ENCODE results near the gene DOCK1.

Gene DOCK1

DNA sequence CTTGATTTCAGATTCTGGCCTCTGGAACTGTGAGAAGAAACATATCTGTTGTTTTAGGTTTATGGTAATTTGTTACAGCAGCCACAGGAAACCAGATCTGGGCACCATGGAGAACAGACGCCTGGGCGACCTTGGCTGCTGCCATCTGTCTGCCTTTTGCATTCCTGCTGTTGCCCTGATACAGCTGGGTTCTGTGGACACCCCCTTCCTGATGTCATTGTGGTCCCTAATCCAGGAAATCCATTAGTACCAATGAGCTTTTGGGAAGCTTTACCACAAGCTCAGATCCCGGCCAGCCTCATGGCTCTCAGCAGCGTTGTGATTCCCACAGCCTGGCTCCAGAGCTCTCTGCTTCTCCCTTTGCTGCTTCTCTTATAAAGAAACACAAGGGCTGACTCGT lies 469.7 kb downstream of the DOCK1 start:
- DNase-seq = no peak

DNA sequence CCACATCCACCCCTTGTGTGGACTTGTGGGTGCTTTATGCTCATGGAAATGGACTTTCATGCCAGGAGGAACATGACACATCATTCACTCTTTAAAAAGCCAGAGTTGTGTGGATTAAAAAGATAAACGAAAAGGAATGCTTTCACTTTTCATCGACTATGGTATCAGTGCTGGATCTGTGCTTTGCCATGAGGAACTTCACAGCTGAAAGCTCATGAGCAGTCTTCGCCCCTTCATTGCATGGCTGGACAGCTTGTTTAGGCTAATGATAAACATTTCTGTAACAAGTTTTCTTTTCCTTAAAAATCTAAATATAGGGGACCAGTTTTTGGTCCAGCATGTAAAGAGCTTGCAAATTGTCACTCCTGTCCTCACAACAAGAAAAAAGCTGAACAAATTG lies 470.2 kb downstream of the DOCK1 start:
- DNase-seq = no peak

DNA sequence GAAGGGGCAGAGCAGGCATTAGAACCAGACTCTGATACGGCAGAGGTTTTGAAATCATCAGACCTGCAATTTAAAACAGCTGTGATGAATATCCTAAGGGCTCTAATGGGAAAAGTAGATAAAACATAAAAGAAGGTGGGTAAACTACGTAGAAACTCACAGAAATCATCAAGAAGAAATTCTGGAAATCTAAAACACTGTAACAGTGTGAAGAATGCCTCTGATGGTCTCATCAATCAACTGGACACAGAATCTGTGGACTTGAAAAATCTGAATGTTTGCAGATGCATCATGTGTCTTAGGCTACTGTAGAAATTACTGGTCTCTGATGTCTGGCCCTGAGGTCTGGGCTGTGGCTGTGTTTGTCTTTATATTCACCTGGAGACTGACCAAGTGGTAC lies 470.8 kb downstream of the DOCK1 start:
- no peak for DNase-seq

DNA sequence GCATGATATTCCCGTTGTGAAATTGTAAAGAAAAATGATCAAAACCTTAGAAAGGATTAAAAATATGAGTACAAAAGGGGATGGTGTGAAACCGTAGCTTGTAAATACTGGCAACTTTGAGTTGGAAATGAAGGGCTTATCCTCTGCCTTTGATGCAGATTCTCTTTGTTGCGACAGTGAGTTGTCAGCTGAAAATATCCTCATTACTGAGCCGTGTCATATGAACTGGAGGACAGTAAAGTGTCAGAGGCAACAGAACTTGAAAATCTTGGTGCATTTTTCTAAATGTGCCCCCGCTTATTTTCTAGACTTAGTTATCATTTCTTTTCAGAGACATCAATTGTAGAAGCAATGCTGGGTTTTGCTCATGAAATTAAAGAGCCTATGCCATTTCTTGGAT lies 473.4 kb downstream of the DOCK1 start:
- no peak for DNase-seq

DNA sequence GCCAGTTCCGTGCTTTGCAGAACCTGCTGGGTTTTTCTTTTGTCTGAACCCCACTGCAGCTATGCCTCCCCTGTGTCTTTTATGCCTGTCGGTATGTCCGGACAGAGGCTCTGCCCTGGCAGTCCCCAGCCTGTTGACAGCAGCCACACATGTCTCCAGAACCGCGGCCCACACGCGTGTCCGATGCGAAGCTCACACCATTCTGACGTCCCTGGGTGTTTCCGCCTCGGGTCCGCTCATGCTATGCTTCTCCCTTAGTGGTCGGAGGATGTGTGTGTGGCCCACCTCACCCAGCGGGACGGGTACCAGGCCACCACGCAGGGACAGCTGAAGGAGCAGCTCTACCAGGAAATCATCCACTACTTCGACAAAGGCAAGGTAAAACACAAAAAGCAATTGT lies 479.3 kb downstream of the DOCK1 start:
- DNase-seq = no peak

DNA sequence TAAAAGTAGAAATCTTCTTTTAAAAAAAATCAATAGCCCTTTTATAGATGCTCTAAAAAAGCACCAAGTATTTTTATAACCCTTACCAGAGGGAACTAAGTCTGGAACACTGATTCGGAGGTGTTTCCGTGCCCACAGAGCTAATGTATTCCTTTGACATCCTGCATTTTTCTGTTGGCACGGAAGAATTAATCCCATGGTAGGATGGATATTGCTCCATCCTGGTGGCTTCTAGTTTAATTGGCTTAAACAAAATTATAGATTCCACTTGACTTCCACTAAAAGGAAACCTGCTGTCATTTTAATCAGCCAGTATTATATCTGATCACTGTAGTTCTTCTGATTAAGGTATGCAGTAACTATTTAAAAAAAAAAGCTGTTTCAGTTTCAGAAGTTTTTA lies 479.8 kb downstream of the DOCK1 start:
- no peak for DNase-seq

DNA sequence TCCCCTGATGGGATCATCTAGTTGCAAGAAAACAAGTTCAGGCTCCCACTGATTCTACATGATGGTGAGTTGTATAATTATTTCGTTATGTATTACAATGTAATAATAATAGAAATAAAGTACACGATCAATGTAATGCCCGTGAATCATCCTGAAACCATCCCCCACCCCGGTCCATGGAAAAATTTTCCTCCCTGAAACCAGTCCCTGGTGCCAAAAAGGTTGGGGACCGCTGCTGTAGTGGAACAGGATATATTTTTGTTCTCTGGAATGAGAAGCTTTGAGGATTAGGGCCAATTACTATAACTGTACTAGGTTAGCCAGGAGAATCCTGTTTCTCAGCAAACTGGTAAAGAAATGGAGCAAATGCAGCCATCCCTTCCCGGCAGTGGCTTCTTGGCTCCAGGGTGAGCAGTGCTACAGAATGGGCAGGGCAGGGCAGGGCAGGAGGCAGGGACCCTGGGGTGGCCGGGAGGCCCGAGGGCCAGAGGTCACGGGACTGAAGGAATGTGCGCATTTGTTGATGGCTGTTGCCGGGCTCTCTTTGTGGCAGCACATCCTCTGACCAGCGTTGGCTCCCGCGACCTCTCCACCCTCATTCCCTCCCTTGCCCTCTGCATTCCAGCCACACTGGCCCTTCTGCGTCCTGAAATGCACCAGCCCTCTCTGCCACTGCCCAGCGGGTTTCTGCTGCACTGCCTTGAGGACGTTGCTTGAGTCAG lies 481.5 kb downstream of the DOCK1 start:
- DNase-seq = no peak

DNA sequence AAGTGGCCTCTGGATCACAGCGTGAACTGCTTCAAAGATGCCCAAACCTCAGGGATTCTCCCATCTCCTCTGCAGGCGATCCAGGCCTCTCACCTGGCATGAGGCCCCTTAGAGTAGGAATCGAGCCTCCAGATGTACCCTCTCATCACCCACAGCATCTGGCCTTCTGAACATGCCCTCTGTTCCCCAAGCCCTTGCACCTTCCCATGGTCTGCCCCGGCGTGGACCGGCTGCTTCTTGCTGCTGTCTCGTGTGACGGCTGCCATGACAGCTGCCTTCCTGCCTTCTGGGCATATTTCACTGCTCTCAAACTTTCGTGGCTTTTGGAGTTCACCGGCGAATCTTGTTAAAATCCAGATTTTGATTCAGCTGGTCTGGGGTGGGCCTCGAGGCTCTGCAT lies 486.6 kb downstream of the DOCK1 start:
- no peak for DNase-seq

DNA sequence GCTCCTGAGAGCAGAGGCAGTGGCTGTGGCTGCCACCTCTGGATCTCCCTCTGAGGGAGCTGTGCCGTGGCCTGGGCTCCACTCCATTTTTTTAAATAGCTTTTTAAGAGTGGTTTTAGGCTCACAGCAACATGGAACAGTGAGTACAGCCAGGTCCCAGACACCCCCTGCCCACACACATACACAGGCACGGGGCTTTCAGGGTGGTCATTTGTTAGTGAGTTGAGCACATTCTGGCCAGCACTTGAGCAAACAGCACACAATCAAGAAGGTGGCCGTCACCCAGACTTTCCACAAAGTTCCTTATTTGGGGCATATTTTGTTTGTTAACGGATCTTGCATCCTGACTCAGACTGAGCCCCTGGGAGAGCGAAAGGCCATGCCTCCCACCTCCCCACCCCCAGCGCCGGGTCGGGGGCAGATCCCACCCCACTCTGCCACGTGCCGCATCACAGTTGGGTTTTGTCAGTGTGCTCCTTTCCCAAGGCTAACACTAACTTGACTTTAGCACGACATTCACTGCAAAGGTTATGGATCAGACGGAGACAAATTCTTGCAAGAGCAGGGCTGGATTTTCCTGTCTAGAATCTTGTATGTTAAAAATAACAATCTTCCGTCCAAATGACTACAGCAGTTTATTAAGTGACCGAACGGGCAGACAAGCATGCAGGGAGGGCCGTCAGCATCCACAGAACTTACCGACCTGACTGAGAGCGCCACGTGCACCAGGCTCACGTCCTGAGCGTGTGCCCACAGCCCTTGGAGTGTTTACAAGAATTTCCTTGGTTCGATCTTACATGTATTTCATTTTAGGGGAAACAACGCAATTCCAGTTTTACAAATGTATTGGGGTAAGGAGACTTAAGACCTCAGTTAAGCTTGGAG lies 487.4 kb downstream of the DOCK1 start:
- no peak for DNase-seq

DNA sequence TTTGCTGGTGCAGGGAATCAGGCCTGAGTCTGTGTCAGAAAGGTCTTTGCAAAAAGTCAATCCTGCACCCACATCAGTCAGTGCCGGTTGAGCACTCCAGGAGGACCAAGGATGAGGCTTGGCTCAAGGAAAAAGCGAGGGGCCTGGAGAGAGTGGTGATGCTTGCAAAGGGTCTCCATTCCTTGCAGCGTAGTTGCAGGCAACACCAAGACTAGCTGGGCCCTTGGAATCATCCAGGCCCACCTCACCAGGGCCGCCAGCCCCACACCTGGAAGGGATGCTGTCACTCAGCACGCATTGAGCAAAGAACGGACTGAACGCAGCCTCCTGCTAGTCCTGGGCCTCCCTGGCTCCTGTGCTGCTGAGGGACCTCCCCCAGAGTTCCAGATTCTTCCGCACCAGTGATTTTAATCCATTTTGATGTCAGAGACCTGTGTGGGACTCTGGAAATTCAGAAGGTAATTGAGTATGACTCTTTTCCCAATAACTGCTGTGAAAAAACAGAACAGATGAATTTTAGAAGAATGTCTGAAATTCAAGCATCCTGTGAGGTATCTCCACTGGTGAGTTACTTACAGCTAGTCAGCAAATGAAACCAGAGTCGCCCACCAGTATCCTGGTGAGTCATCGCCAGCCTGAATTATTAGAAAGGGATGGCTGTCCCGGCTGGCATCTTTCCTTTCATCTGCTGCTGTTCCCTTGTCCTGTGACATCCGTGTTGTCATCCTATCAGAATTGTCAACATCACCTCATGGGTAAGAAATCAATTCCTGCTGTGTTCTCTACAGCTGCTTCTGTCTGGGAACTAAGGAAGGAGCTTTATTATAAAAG lies 493.1 kb downstream of the DOCK1 start:
- no peak for DNase-seq

DNA sequence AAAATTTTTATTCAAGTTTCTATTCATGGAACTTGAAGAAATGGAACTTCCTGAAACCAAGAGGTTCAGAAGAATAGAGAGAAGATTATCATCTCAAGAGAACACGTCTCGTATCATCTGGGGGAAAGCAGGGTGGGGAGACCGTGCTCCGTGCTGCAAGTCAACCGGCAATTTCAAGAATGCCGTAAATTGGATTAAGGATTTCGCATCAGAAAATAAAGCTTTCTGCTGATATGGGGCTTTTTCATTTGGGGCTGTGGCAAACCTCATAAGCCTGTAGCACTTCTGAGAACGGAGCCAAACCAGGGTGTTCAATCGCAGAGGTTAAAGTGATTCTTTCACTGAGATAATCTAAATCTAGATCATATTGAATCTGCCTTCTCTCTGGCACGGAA lies 493.7 kb downstream of the DOCK1 start:
- no peak for DNase-seq

DNA sequence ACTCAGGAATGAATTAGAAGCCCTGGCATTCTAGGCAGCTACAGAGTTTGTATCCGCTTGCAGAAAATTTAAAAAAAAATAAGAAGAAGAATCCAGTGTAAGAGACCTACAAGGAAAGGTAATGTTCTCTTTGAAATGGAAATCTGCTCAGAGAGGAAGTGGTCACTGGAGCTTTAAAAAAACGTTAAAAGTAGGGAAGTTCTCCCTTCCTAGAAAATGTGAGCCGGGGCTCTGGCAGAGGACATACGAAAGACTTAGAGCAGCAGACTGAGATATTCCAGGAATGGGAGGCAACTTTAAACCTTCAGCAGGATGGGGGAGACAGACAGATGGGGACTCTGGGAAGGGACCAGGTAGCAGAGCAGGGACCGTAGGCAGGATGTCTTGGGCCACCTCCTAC lies 494.4 kb downstream of the DOCK1 start:
- no peak for DNase-seq

DNA sequence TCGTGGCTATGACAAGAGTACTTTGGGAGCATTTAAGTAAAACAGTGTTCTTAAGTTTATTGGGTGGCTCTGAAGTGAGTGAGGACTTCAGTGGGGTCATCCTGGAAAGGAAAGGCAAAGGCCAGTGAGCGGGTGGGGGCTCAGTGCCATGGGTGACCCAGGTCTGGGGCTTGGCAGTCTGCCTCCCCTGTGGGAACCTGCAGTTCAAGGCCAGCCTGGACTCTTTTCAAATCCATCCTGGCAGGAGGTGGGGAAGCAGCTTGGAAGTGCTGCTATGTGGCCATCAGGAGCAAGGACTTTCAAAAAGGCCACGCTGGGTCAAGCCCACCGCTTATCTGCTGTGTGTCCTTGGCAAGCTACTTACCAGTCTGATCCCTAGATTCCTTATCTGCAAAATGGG lies 495.0 kb downstream of the DOCK1 start:
- DNase-seq = no peak

DNA sequence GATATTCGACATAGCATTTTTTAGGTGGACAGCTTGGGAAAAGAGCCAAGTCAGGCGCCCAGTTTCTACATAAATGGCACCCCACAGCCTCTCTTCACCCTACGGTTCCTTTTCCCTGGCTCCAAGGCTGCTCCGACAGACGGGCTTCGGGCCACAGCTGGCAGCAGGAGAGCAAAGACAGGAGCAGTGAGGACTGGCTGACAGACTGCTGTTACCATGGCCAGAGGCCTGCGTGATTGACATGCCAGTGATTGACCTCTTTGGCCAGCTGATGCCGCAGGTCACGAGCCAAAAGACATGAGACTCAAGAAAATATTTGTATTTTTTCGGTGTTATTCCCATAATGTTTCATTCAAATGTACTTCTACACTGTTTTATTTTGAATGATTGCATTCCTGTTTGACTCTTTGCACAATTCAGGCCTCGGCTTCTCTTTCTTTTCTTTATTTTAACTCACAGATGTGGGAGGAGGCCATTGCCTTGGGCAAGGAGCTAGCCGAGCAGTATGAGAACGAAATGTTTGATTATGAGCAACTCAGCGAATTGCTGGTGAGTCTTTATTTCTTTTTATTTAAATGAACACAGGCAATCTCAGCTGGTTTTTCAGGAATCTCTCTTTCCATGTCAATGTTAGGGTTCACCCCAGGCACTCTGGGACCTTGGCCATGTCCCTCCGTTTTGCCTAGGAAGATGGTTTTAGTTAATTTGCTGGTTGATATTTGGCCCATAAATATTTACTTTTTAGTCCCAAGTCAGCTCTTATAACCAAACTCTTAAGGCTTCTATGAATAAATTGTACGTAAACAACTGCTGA lies 497.6 kb downstream of the DOCK1 start:
- no peak for DNase-seq

DNA sequence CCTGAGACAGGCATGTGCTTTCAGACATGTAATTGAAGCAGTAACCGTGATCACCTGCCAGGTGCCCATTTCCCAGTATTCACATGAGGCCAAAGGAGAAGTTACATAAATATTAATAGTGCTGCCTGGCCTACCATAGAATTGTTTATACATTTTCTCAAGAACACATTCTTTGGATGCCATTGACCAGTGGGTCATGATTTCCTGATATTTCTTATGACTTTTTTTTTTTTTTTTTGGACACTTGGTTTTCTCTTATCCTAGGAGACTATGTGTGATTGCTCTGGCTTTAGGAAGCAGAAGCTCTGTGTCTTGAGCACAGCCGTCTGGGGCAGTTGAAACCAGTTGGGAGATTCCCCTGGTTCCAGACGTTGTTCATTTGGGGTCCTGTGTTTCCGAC lies 500.0 kb downstream of the DOCK1 start:
- no peak for DNase-seq

DNA sequence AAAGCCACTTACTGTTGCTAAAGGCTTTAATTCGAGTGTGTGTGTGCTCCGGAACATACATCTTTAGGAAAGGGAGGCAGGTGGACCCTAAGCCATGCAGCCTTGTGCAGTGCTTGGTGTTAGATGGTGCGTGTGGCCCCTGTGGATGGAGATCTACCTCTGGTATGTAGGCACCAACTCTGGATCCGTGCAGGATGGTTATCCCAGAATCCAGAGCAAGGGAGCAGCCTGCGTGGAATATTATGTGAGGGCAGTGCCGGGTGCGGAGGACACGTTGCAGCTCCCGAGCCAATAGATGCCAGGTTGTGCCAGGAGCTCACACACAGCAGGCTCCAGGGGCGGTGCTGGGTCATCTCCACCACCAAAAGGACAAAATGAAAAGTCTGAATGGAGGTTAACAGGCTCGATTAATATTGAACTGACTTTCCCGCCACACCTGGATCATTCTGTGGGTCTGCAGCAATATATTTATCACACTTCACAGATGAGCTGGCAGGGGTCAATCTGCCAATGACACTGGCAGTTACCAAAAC lies 500.9 kb downstream of the DOCK1 start:
- no peak for DNase-seq

DNA sequence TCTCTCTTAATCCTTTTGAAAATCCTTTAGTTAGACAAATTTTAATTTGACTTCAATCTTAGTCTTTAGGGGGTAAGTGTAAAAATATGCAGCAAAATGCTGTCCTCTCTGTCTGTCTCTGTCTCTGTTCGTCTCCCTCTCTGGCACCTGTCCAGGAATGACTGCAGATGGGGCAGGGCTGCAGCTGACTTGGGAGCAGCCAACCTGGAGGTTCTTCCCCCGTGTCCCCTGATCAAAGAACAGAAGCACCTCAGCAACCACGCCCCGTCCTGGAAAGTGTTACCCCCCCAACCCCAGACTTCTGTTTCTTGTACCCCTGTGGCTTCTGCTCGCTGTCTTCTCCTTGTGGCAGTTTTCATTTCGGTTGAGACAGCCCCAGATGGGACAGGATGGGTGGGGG lies 502.3 kb downstream of the DOCK1 start:
- no peak for DNase-seq

DNA sequence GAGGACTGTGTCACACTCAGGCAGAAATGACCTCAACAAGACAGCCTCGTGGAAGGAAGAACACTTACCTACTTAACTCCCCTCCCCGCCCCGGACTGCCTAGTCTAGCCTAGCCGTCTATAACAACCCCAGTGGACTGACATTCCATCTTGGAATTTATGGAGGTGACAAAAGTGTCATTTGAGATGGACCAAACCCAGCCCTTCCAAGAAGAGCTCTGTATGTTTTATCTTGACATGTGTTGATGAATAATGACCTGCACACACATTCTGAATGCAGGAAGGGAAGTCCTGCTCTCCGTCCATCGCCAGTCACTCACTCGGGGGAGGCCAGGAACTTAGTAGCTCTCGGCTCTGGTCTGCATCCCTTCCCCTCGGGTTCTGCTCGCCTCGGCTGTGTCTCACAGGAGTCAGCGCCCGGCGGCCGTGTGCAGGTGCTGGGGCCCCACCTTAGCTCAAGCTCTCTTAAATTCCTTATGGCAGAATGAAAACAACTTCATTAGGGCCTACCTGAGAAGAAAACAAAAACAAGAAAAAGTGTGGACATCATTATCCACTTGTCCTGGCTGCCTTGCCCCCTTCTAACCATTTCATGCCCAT lies 503.0 kb downstream of the DOCK1 start:
- DNase-seq = no peak

DNA sequence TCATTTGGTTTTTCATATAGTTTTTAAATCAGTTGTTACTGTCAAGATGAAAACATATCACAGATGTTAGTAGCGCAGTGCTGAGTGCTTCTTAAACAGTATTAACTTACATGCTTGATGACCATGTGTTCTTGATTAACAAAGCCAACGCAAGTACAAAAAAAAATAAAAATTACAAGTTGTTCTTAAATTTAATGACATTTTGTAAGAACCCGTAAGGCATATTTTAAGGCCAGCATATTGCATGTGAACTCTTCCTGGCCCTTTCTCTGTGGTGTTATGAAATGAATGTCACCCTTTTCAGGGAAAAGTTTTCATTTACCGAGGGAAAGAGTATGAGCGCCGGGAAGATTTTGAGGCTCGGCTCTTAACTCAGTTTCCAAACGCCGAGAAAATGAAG lies 503.5 kb downstream of the DOCK1 start:
- no peak for DNase-seq

DNA sequence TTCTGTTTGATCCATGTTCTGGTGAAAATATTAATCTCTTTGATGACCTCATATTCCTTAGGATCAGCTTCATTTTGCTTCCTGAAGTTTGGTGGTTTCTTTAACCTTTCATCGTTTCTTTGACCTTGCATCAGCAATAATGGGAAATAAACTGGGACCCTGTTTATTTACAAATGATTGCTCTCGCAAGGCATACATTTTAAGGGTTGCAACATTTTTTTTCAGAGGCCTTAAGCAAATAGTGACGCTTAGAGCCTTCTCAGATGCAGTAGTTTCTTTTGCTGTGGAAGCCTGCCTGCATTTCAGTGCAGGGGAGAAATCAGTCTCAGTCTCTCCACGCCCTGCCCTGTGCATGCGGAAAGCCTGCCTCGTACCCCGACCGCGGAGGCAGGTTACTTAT lies 504.8 kb downstream of the DOCK1 start:
- DNase-seq = no peak

DNA sequence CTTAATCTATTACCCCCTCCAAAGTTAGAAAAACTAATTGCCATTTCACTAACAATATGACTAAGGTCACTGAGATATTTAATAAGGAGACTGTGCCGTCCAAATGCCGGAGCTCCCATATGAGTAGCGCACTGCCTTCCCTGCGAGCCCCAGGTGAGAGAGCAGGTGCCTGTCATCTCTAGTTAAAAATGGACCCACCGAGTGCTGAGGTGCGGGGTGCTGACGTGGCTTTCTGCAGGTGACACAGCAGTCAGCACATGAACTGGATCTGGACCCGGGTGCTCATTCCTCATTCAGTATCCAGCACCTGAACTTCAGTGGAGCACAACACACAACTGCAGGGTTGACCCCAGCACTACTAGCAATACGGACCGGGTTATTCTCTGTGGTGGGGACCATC lies 505.8 kb downstream of the DOCK1 start:
- DNase-seq = no peak

DNA sequence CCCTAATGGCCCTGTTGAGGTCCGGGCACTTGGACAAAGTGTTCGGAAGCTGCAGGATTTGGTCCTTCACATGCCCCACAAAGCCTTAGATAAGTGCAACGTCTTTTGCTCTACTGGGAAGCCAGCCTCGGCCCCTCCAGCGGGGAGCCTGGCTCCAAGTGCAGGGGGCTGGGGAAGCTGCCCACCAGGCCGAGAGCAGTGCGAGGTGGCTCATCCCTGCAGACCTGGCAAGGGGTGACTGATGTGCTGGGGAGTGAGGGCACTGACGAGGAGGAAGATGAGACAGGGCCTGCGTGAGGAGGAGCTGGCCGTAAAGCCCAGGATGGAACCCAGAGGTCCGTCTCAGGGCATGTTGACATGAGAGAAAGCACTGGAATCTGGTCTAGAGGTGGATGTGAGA lies 508.1 kb downstream of the DOCK1 start:
- no peak for DNase-seq
